ENCODE measurements around the gene MTERF4.

DNA sequence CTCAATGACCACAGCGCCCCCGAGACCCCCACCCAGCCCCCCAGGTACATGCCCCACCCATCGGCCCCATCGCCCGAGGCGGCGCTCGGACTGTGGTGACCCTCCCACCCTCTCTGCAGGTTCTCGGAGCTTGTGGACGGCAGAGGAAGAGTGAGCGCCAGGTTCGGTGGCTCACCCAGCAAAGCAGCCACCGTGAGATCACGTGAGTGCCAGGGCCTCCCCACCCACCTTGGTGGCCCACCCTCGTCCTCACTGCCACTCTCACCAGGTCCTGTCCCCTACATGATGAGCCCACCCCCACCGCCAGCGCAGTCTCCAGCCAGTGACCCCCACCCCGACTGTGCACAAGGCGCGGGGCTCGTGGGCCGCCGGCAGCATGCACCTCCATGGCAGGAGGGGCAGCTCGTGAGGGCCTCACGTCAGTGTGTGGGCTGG is 30.4 kb downstream of the MTERF4 start:
- no peak for TF ChIP-seq POLR2A (IDR thresholded peaks at IDR 0.05; ENCODE audit: low read depth, low read length)
- TF ChIP-seq TAF1 (IDR thresholded peaks at IDR 0.05; ENCODE audit: low read depth, low read length): no peak
